ENCODE data around the gene GPR150.

GPR150 gene

DNA sequence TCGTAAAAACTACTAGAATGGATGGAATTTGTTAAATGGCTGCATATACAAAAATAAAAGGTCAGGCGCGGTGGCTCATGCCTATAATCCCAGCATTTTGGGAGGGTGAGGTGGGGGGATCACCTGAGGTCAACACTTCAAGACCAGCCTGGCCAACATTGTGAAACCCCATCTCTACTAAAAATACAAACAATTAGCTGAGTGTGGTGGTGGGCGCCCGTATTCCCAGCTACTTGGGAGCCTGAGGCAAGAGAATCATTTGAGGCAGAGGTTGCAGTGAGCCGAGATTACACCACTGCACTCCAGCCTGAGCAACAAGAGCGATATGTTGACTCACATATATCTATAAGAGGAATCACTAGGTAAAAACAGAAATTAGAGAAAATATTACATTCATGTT, 9.3 kb upstream of the GPR150 start:
- no peaks in the 10 kb centered on the region for H3K9me2 ChIP-seq (ENCODE audit: low read depth, low read length)
- H3K4me1 ChIP-seq (ENCODE audit: insufficient read depth, low read length, severe bottlenecking), result no peaks in the 10 kb centered on the region
- H3K9me3 ChIP-seq (ENCODE audit: low read length), result 0 out of 2 replicates have a peak, but pooled peaks cover 2% of the 10 kb centered on the region
- TF ChIP-seq EZH2 (IDR thresholded peaks at IDR 0.05; ENCODE audit: borderline replicate concordance, low read length), result no peak
- TF ChIP-seq, protein P1, sequence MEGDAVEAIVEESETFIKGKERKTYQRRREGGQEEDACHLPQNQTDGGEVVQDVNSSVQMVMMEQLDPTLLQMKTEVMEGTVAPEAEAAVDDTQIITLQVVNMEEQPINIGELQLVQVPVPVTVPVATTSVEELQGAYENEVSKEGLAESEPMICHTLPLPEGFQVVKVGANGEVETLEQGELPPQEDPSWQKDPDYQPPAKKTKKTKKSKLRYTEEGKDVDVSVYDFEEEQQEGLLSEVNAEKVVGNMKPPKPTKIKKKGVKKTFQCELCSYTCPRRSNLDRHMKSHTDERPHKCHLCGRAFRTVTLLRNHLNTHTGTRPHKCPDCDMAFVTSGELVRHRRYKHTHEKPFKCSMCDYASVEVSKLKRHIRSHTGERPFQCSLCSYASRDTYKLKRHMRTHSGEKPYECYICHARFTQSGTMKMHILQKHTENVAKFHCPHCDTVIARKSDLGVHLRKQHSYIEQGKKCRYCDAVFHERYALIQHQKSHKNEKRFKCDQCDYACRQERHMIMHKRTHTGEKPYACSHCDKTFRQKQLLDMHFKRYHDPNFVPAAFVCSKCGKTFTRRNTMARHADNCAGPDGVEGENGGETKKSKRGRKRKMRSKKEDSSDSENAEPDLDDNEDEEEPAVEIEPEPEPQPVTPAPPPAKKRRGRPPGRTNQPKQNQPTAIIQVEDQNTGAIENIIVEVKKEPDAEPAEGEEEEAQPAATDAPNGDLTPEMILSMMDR (IDR thresholded peaks at IDR 0.05; ENCODE audit: low read length), result no peak
- H3K27ac ChIP-seq (ENCODE audit: low read depth, low read length, poor library complexity, severe bottlenecking), result no peak overlapping the region
- no peak overlapping the region for H3K4me2 ChIP-seq (ENCODE audit: low read length)
- no peaks in the 10 kb centered on the region for H4K20me1 ChIP-seq (ENCODE audit: insufficient read depth, low read length)
- no peaks in the 10 kb centered on the region for H3F3A ChIP-seq (ENCODE audit: insufficient read depth, low read length)
- no peak overlapping the region for H3K9ac ChIP-seq (ENCODE audit: low read length)
- H3K4me3 ChIP-seq (ENCODE audit: low read depth, low read length, poor library complexity, severe bottlenecking), result no peak overlapping the region
- no peaks in the 10 kb centered on the region for H3K27me3 ChIP-seq (ENCODE audit: insufficient read depth, low read length)
- H2AFZ ChIP-seq (ENCODE audit: low read length), result no peak overlapping the region
- H3K79me2 ChIP-seq (ENCODE audit: insufficient read depth, low read length), result no peaks in the 10 kb centered on the region
- H3K36me3 ChIP-seq (ENCODE audit: insufficient read depth, low read length), result no peaks in the 10 kb centered on the region

DNA sequence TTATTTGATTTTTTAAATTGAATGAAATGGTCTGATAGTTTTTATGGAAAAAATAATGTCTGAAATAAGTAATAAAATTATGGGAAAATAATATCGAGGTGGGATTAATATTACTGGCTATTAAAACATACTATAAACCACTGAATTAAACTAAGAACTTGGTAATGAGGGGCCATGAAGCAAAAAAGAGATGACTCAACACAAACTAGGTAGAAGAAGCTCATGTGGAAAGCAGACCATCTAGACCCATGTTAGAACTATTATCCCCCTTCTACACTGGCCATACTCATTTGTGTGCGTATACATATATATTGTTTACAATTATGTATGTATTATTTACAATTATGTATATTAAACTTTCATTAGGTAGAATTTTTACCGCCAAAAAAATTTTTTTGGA, 8.5 kb upstream of the GPR150 start:
- Histone ChIP-seq H3K4me1 (ENCODE audit: insufficient read depth, low read length, severe bottlenecking) (no peaks in the 10 kb centered on the region), H3F3A (ENCODE audit: insufficient read depth, low read length) (no peaks in the 10 kb centered on the region), H3K27ac (ENCODE audit: low read depth, low read length, poor library complexity, severe bottlenecking) (no peak overlapping the region), H4K20me1 (ENCODE audit: insufficient read depth, low read length) (no peaks in the 10 kb centered on the region), H3K9me3 (ENCODE audit: low read length) (0 out of 2 replicates have a peak, but pooled peaks cover 2% of the 10 kb centered on the region), H2AFZ (ENCODE audit: low read length) (no peak overlapping the region), H3K9me2 (ENCODE audit: low read depth, low read length) (no peaks in the 10 kb centered on the region), H3K4me2 (ENCODE audit: low read length) (no peak overlapping the region), H3K9ac (ENCODE audit: low read length) (no peak overlapping the region), H3K36me3 (ENCODE audit: insufficient read depth, low read length) (no peaks in the 10 kb centered on the region), H3K27me3 (ENCODE audit: insufficient read depth, low read length) (no peaks in the 10 kb centered on the region), H3K4me3 (ENCODE audit: low read depth, low read length, poor library complexity, severe bottlenecking) (no peak overlapping the region), H3K79me2 (ENCODE audit: insufficient read depth, low read length) (no peaks in the 10 kb centered on the region)
- TF ChIP-seq, protein P1 (IDR thresholded peaks at IDR 0.05; ENCODE audit: low read length), result no peak
- no peak for TF ChIP-seq EZH2 (IDR thresholded peaks at IDR 0.05; ENCODE audit: borderline replicate concordance, low read length)

DNA sequence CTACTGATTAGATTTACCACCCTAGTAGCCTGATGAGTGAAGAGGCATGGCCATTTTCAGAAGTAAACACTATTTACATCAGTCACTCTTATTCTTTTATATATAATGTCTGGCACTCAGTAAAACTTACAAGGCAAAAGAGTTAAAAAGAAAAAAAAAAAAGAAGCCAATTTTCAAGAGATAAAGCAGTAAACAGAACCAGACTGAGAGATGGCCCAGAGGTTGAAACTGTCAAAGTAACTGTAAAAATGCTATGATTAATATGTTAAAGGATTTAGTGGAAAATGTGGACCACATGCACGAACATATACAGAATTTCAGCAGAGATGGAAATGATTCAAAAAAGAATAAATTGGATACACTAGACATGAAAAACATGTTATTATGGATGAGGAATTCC, 6.4 kb upstream of the GPR150 start:
- Histone ChIP-seq H4K20me1 (ENCODE audit: insufficient read depth, low read length) (no peaks in the 10 kb centered on the region), H3K79me2 (ENCODE audit: insufficient read depth, low read length) (no peaks in the 10 kb centered on the region), H3K9me2 (ENCODE audit: low read depth, low read length) (no peaks in the 10 kb centered on the region), H3K27ac (ENCODE audit: low read depth, low read length, poor library complexity, severe bottlenecking) (no peak overlapping the region), H3K9me3 (ENCODE audit: low read length) (0 out of 2 replicates have a peak, but pooled peaks cover 2% of the 10 kb centered on the region), H3F3A (ENCODE audit: insufficient read depth, low read length) (no peaks in the 10 kb centered on the region), H2AFZ (ENCODE audit: low read length) (no peak overlapping the region), H3K4me3 (ENCODE audit: low read depth, low read length, poor library complexity, severe bottlenecking) (no peak overlapping the region), H3K4me1 (ENCODE audit: insufficient read depth, low read length, severe bottlenecking) (no peaks in the 10 kb centered on the region), H3K36me3 (ENCODE audit: insufficient read depth, low read length) (no peaks in the 10 kb centered on the region), H3K27me3 (ENCODE audit: insufficient read depth, low read length) (no peaks in the 10 kb centered on the region), H3K4me2 (ENCODE audit: low read length) (no peak overlapping the region), H3K9ac (ENCODE audit: low read length) (no peak overlapping the region)
- TF ChIP-seq, protein P1 (IDR thresholded peaks at IDR 0.05; ENCODE audit: low read length), result no peak
- TF ChIP-seq EZH2 (IDR thresholded peaks at IDR 0.05; ENCODE audit: borderline replicate concordance, low read length), result no peak

Measured in OCI-LY1 (cell line).